Measurements from ENCODE around the gene CLCN3. TPM values are rescaled to one million over a fixed set of nuclear protein-coding genes. Genes with fewer than 3 reads are reported as not detected.
"Not testable (repeated sequence)": the region's sequence is repeated elsewhere in the genome, so short reads cannot be mapped to it uniquely, and the experiment has no call there.

CLCN3 gene
- total RNA-seq, 2 experiments from 2014 or later = 24.5 to 26.4 TPM

- no peaks in the 10 kb centered on the region for H3K9me3 Mint-ChIP-seq
- ChIA-PET CTCF (interaction anchor here (1.5 kb wide), 1 partner anchor 42 kb away, joined by 4 read pairs; the partner anchor contains the start of gene CLCN3), POLR2A (interaction anchor here (4.7 kb wide), 1 partner anchor 41 kb away, joined by 40 read pairs; the partner anchor contains the start of gene CLCN3)
- peaks cover 17% of the 10 kb centered on the region for H3K36me3 Mint-ChIP-seq (ENCODE audit: low read depth)
- DNase-seq = no peak
- peaks cover 23% of the 10 kb centered on the region for H3K4me1 Mint-ChIP-seq
- H3K27ac Mint-ChIP-seq = no peak overlapping the region
- H3K4me3 Mint-ChIP-seq = no peak overlapping the region
- H3K27me3 Mint-ChIP-seq = no peaks in the 10 kb centered on the region
Measured at GRCh38 chr4:169662206-169662605, 41.8 kb downstream of the CLCN3 start.

- H3K9me3 Mint-ChIP-seq = no peaks in the 10 kb centered on the region
- ChIA-PET POLR2A (no interaction called here), CTCF (no interaction called here)
- H3K27me3 Mint-ChIP-seq = no peaks in the 10 kb centered on the region
- peaks cover 21% of the 10 kb centered on the region for H3K36me3 Mint-ChIP-seq (ENCODE audit: low read depth)
- peaks cover 23% of the 10 kb centered on the region for H3K4me1 Mint-ChIP-seq
- no peak overlapping the region for H3K4me3 Mint-ChIP-seq
- DNase-seq = no peak
- no peak overlapping the region for H3K27ac Mint-ChIP-seq
Measured at GRCh38 chr4:169663402-169663801, 43.0 kb downstream of the CLCN3 start.

GRCh38 chr4:169663831-169664230, 43.5 kb downstream of the CLCN3 start:
- DNase-seq = no peak
- Mint-ChIP-seq H3K27ac (no peak overlapping the region), H3K4me3 (no peak overlapping the region), H3K9me3 (no peaks in the 10 kb centered on the region), H3K36me3 (ENCODE audit: low read depth) (peaks cover 23% of the 10 kb centered on the region), H3K4me1 (peaks cover 22% of the 10 kb centered on the region), H3K27me3 (no peaks in the 10 kb centered on the region)
- ChIA-PET POLR2A (no interaction called here), CTCF (no interaction called here)

- H3K36me3 Mint-ChIP-seq (ENCODE audit: low read depth) = peaks cover 26% of the 10 kb centered on the region
- H3K9me3 Mint-ChIP-seq = no peaks in the 10 kb centered on the region
- no peak overlapping the region for H3K27ac Mint-ChIP-seq
- no peak for DNase-seq
- no peak overlapping the region for H3K4me3 Mint-ChIP-seq
- ChIA-PET POLR2A (interaction anchor here (1.0 kb wide), 1 partner anchor 44 kb away, joined by 4 read pairs; no protein-coding TSS in a partner anchor), CTCF (no interaction called here)
- H3K27me3 Mint-ChIP-seq = no peaks in the 10 kb centered on the region
- H3K4me1 Mint-ChIP-seq = peaks cover 21% of the 10 kb centered on the region
Measured at GRCh38 chr4:169664615-169665014, 44.2 kb downstream of the CLCN3 start.

- ChIA-PET CTCF (no interaction called here), POLR2A (interaction anchor here (1.0 kb wide), 1 partner anchor 44 kb away, joined by 4 read pairs; no protein-coding TSS in a partner anchor)
- no peak overlapping the region for H3K4me3 Mint-ChIP-seq
- H3K27ac Mint-ChIP-seq = no peak overlapping the region
- no peaks in the 10 kb centered on the region for H3K9me3 Mint-ChIP-seq
- H3K4me1 Mint-ChIP-seq = peaks cover 16% of the 10 kb centered on the region
- H3K36me3 Mint-ChIP-seq (ENCODE audit: low read depth) = peaks cover 26% of the 10 kb centered on the region
- H3K27me3 Mint-ChIP-seq = no peaks in the 10 kb centered on the region
- no peak for DNase-seq
Measured at GRCh38 chr4:169665046-169665737, 44.8 kb downstream of the CLCN3 start.

- Mint-ChIP-seq H3K9me3 (no peaks in the 10 kb centered on the region), H3K4me1 (peaks cover 11% of the 10 kb centered on the region), H3K4me3 (no peak overlapping the region), H3K36me3 (ENCODE audit: low read depth) (peaks cover 35% of the 10 kb centered on the region), H3K27ac (no peak overlapping the region), H3K27me3 (no peaks in the 10 kb centered on the region)
- POLR2A ChIA-PET = no interaction called here
- DNase-seq = no peak
- CTCF ChIA-PET = interaction anchor here (0.6 to 0.7 kb wide), 2 partner anchors 145 to 315 kb away, joined by 3 to 4 read pairs; no protein-coding TSS in a partner anchor
Measured at GRCh38 chr4:169668069-169668721, 47.8 kb downstream of the CLCN3 start.

GRCh38 chr4:169675825-169676224, 55.4 kb downstream of the CLCN3 start:
- Mint-ChIP-seq H3K27me3 (no peaks in the 10 kb centered on the region), H3K9me3 (no peaks in the 10 kb centered on the region), H3K4me3 (no peak overlapping the region), H3K36me3 (ENCODE audit: low read depth) (peaks cover 16% of the 10 kb centered on the region), H3K4me1 (no peaks in the 10 kb centered on the region), H3K27ac (no peak overlapping the region)
- DNase-seq = no peak
- CTCF ChIA-PET = interaction anchor here (0.7 kb wide), 1 partner anchor 53 kb away, joined by 5 read pairs; no protein-coding TSS in a partner anchor
- POLR2A ChIA-PET = no interaction called here

- POLR2A ChIA-PET = no interaction called here
- Mint-ChIP-seq H3K27me3 (no peaks in the 10 kb centered on the region), H3K27ac (no peak overlapping the region), H3K9me3 (no peaks in the 10 kb centered on the region), H3K4me3 (no peak overlapping the region), H3K36me3 (ENCODE audit: low read depth) (peaks cover 13% of the 10 kb centered on the region), H3K4me1 (no peaks in the 10 kb centered on the region)
- no peak for DNase-seq
- CTCF ChIA-PET = no interaction called here
Measured at GRCh38 chr4:169677150-169677748, 56.9 kb downstream of the CLCN3 start.

GRCh38 chr4:169678486-169678885, 58.1 kb downstream of the CLCN3 start:
- DNase-seq, H3K9me3 Mint-ChIP-seq, POLR2A ChIA-PET: not testable (repeated sequence)

GRCh38 chr4:169678951-169679591, 58.7 kb downstream of the CLCN3 start:
- H3K27me3 Mint-ChIP-seq, H3K9me3 Mint-ChIP-seq, POLR2A ChIA-PET, CTCF ChIA-PET, DNase-seq, H3K4me1 Mint-ChIP-seq, H3K4me3 Mint-ChIP-seq, H3K27ac Mint-ChIP-seq: not testable (repeated sequence)
- H3K36me3 Mint-ChIP-seq (ENCODE audit: low read depth) = peaks cover 20% of the 10 kb centered on the region

More at GRCh38 chr4:169678486-169678885, 58.1 kb downstream of the CLCN3 start:
- H3K4me1 Mint-ChIP-seq, CTCF ChIA-PET, H3K27ac Mint-ChIP-seq, H3K4me3 Mint-ChIP-seq, H3K27me3 Mint-ChIP-seq: not testable (repeated sequence)
- peaks cover 16% of the 10 kb centered on the region for H3K36me3 Mint-ChIP-seq (ENCODE audit: low read depth)

GRCh38 chr4:169682372-169683047, 62.1 kb downstream of the CLCN3 start:
- Mint-ChIP-seq H3K4me1 (no peaks in the 10 kb centered on the region), H3K9me3 (no peaks in the 10 kb centered on the region), H3K4me3 (no peak overlapping the region), H3K27me3 (no peaks in the 10 kb centered on the region), H3K27ac (no peak overlapping the region), H3K36me3 (ENCODE audit: low read depth) (peaks cover 26% of the 10 kb centered on the region)
- POLR2A ChIA-PET = no interaction called here
- no peak for DNase-seq
- CTCF ChIA-PET = no interaction called here

GRCh38 chr4:169689681-169690080, 69.3 kb downstream of the CLCN3 start:
- Mint-ChIP-seq H3K4me1 (no peaks in the 10 kb centered on the region), H3K27ac (no peak overlapping the region), H3K27me3 (no peaks in the 10 kb centered on the region), H3K9me3 (no peaks in the 10 kb centered on the region), H3K4me3 (no peak overlapping the region), H3K36me3 (ENCODE audit: low read depth) (peaks cover 22% of the 10 kb centered on the region)
- ChIA-PET CTCF (no interaction called here), POLR2A (no interaction called here)
- no peak for DNase-seq

- no peaks in the 10 kb centered on the region for H3K4me1 Mint-ChIP-seq
- no peaks in the 10 kb centered on the region for H3K9me3 Mint-ChIP-seq
- DNase-seq = no peak
- no peak overlapping the region for H3K4me3 Mint-ChIP-seq
- no peaks in the 10 kb centered on the region for H3K27me3 Mint-ChIP-seq
- H3K27ac Mint-ChIP-seq = no peak overlapping the region
- ChIA-PET CTCF (no interaction called here), POLR2A (no interaction called here)
- H3K36me3 Mint-ChIP-seq (ENCODE audit: low read depth) = peaks cover 22% of the 10 kb centered on the region
Measured at GRCh38 chr4:169690787-169691186, 70.4 kb downstream of the CLCN3 start.

All from activated CD4-positive, alpha-beta memory T cell treated with anti-CD3 and anti-CD28 coated beads, Interleukin-2, amount 10 ng/mL, durations not matched to agents 7 days and 5 days (primary cell).